ENCODE results near the gene BBIP1.

GRCh38 chr10:110960333-110960712 lies 41.3 kb upstream of the BBIP1 start:
- no peak for TF ChIP-seq EZH2 (IDR thresholded peaks at IDR 0.05; ENCODE audit: borderline replicate concordance, low read depth, low read length, poor library complexity, severe bottlenecking)
- no peak for TF ChIP-seq CTCF (conservative IDR thresholded peaks at IDR 0.05; ENCODE audit: low read depth, low read length)

Data from A673 (cell line).